ENCODE data around the gene TAF4B. TPM values are rescaled to one million over a fixed set of nuclear protein-coding genes. Genes with fewer than 3 reads are reported as not detected.
"Not testable (repeated sequence)": the region's sequence is repeated elsewhere in the genome, so short reads cannot be mapped to it uniquely, and the experiment has no call there.

The TAF4B gene
- total and polyA plus RNA-seq, 4 donors: 0.10 to 4.3 (median 0.30) TPM

- no peaks in the 10 kb centered on the region for H3K36me3 ChIP-seq (ENCODE audit: control insufficient read depth in 4 of 4, insufficient read depth in 3 of 4, low read depth in 1 of 4, low read length in 3 of 4)
- TF ChIP-seq REST (IDR thresholded peaks at IDR 0.05): no peak
- TF ChIP-seq, protein P1, sequence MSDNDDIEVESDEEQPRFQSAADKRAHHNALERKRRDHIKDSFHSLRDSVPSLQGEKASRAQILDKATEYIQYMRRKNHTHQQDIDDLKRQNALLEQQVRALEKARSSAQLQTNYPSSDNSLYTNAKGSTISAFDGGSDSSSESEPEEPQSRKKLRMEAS (IDR thresholded peaks at IDR 0.05): no peak
- no peak for TF ChIP-seq HNF4A (conservative IDR thresholded peaks at IDR 0.05)
- TF ChIP-seq GABPA (IDR thresholded peaks at IDR 0.05 in 1 of 2, conservative IDR thresholded peaks at IDR 0.05 in 1 of 2): no peak
- no peak for TF ChIP-seq YY1 (IDR thresholded peaks at IDR 0.05)
- no peak for TF ChIP-seq JUND (IDR thresholded peaks at IDR 0.05)
- no peak for TF ChIP-seq ATF3 (IDR thresholded peaks at IDR 0.05)
- TF ChIP-seq NR2F2 (IDR thresholded peaks at IDR 0.05): no peak
- TF ChIP-seq, protein P2, sequence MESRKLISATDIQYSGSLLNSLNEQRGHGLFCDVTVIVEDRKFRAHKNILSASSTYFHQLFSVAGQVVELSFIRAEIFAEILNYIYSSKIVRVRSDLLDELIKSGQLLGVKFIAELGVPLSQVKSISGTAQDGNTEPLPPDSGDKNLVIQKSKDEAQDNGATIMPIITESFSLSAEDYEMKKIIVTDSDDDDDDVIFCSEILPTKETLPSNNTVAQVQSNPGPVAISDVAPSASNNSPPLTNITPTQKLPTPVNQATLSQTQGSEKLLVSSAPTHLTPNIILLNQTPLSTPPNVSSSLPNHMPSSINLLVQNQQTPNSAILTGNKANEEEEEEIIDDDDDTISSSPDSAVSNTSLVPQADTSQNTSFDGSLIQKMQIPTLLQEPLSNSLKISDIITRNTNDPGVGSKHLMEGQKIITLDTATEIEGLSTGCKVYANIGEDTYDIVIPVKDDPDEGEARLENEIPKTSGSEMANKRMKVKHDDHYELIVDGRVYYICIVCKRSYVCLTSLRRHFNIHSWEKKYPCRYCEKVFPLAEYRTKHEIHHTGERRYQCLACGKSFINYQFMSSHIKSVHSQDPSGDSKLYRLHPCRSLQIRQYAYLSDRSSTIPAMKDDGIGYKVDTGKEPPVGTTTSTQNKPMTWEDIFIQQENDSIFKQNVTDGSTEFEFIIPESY (IDR thresholded peaks at IDR 0.05): no peak
- no peak for TF ChIP-seq RXRA (IDR thresholded peaks at IDR 0.05)
- TF ChIP-seq SP1 (IDR thresholded peaks at IDR 0.05): no peak
- no peak for TF ChIP-seq TAF1 (conservative IDR thresholded peaks at IDR 0.05)
- TF ChIP-seq CTCF (IDR thresholded peaks at IDR 0.05; ENCODE audit: low read depth, low read length, missing input control): no peak
- no peak overlapping the region for H3K4me3 ChIP-seq (ENCODE audit: low read depth in 1 of 3, low read length in 3 of 3)
- DNase-seq (ENCODE audit: low spot score): no peak
- no peak overlapping the region for H3K9ac ChIP-seq (ENCODE audit: low read depth in 1 of 2, low read length in 2 of 2)
- H3K9me3 ChIP-seq (ENCODE audit: control insufficient read depth in 4 of 4, low read length in 3 of 4): no peaks in the 10 kb centered on the region
- 76% methylated on average over 3 of the region's 3 CpGs for WGBS
- no peaks in the 10 kb centered on the region for H3K4me1 ChIP-seq (ENCODE audit: control insufficient read depth in 4 of 4, insufficient read depth in 4 of 4, low read length in 3 of 4)
- H3K27me3 ChIP-seq (ENCODE audit: control insufficient read depth in 4 of 4, insufficient read depth in 4 of 4, low read length in 3 of 4): no peaks in the 10 kb centered on the region
- H3K27ac ChIP-seq (ENCODE audit: low read depth in 1 of 2, low read length in 2 of 2): no peak overlapping the region
Observed at GRCh38 chr18:26252411-26252810, 26.2 kb downstream of the TAF4B start.

- not testable (repeated sequence) for H3K4me3 ChIP-seq (ENCODE audit: low read depth in 1 of 3, low read length in 3 of 3); H3K27me3 ChIP-seq (ENCODE audit: control insufficient read depth in 4 of 4, insufficient read depth in 4 of 4, low read length in 3 of 4); H3K4me1 ChIP-seq (ENCODE audit: control insufficient read depth in 4 of 4, insufficient read depth in 4 of 4, low read length in 3 of 4); H3K9me3 ChIP-seq (ENCODE audit: control insufficient read depth in 4 of 4, low read length in 3 of 4); DNase-seq (ENCODE audit: low spot score); H3K36me3 ChIP-seq (ENCODE audit: control insufficient read depth in 4 of 4, insufficient read depth in 3 of 4, low read depth in 1 of 4, low read length in 3 of 4); H3K9ac ChIP-seq (ENCODE audit: low read depth in 1 of 2, low read length in 2 of 2); H3K27ac ChIP-seq (ENCODE audit: low read depth in 1 of 2, low read length in 2 of 2)
Observed at GRCh38 chr18:26254808-26255207, 28.6 kb downstream of the TAF4B start.
